Upper lobe of left lung (tissue), 4 donors: ENCODE measurements around the gene PTPRK.

Experiments
- EP300 ChIP-seq, 4 donors: sonication (generic); formaldehyde crosslinking; IDR thresholded peaks; one replicate each; pipeline ENCODE4 v1.5.1; 2017; ENCODE audit warnings: antibody characterized with exemption in 4 of 4, control low read depth in 2 of 4
- TF ChIP-seq, protein P1 (sequence below), 6 experiments: fragments of 450-650 bp in 4 of 6; fragments of 200-600 bp in 2 of 6; sonication (generic) in 2 of 6; IDR thresholded peaks; one replicate each; pipeline ENCODE4 v1.5.1; 2016 to 2019; ENCODE audit warnings: antibody characterized with exemption in 6 of 6

DNA sequence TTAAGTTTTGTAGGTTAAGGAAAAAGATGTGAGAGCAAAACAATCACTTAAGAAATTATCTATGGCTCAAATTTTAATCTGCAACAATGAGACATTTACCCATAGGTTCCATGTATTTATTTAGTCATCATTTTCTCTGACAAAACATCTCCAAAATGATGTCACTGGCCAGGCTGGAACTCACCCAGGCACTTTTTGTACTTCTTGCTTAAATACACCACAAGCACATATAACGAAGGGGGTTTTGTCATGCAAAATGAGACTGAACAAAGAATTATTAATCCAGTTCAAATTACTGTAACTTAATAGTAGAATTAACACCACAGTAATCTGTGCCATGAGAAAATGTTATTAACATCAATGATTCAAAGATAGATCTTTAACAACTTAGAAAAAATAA is 200.5 kb downstream of the PTPRK start:
- TF ChIP-seq EP300 (IDR thresholded peaks at IDR 0.05), result no peak
- TF ChIP-seq, protein P1, sequence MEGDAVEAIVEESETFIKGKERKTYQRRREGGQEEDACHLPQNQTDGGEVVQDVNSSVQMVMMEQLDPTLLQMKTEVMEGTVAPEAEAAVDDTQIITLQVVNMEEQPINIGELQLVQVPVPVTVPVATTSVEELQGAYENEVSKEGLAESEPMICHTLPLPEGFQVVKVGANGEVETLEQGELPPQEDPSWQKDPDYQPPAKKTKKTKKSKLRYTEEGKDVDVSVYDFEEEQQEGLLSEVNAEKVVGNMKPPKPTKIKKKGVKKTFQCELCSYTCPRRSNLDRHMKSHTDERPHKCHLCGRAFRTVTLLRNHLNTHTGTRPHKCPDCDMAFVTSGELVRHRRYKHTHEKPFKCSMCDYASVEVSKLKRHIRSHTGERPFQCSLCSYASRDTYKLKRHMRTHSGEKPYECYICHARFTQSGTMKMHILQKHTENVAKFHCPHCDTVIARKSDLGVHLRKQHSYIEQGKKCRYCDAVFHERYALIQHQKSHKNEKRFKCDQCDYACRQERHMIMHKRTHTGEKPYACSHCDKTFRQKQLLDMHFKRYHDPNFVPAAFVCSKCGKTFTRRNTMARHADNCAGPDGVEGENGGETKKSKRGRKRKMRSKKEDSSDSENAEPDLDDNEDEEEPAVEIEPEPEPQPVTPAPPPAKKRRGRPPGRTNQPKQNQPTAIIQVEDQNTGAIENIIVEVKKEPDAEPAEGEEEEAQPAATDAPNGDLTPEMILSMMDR (IDR thresholded peaks at IDR 0.05), result no peak
